ENCODE measurements around the gene IL18BP. TPM values are rescaled to one million over a fixed set of nuclear protein-coding genes. Genes with fewer than 3 reads are reported as not detected.
A peak's percentile ranks its signal among the peaks of the same experiment; 100 is the strongest.

The IL18BP gene
- total and polyA plus RNA-seq, 2 donors (not counting 1 experiment from before 2014, with no cell fraction given) = 25.9 to 37.3 TPM

DNA sequence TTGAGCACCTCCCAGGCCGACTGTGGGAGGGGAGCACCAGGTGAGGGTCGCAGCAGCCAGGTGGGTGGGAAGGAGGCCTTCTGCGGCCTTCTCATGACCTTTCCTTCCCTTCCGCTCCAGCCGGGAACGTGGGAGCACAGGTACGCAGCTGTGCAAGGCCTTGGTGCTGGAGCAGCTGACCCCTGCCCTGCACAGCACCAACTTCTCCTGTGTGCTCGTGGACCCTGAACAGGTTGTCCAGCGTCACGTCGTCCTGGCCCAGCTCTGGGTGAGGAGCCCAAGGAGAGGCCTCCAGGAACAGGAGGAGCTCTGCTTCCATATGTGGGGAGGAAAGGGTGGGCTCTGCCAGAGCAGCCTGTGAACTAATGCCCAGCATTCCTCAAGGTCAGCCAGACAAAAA lies 2.6 kb downstream of the IL18BP start:
- TF ChIP-seq EZH2 (IDR thresholded peaks at IDR 0.05; ENCODE audit: borderline replicate concordance, insufficient read depth, low read depth, low read length, poor library complexity, severe bottlenecking) = no peak
- TF ChIP-seq, protein P1, sequence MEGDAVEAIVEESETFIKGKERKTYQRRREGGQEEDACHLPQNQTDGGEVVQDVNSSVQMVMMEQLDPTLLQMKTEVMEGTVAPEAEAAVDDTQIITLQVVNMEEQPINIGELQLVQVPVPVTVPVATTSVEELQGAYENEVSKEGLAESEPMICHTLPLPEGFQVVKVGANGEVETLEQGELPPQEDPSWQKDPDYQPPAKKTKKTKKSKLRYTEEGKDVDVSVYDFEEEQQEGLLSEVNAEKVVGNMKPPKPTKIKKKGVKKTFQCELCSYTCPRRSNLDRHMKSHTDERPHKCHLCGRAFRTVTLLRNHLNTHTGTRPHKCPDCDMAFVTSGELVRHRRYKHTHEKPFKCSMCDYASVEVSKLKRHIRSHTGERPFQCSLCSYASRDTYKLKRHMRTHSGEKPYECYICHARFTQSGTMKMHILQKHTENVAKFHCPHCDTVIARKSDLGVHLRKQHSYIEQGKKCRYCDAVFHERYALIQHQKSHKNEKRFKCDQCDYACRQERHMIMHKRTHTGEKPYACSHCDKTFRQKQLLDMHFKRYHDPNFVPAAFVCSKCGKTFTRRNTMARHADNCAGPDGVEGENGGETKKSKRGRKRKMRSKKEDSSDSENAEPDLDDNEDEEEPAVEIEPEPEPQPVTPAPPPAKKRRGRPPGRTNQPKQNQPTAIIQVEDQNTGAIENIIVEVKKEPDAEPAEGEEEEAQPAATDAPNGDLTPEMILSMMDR (IDR thresholded peaks at IDR 0.05) = no peak
- no peak for DNase-seq
- H3K4me2 ChIP-seq (replicated peaks; ENCODE audit: low read depth, low read length, poor library complexity, severe bottlenecking) = no peak overlapping the region
- no peak for ATAC-seq (ENCODE audit: low read depth)
- no peak overlapping the region for H3K9ac ChIP-seq (ENCODE audit: low read length)
- no peak overlapping the region for H3K4me3 ChIP-seq (ENCODE audit: control extremely low read depth in 1 of 5, extremely low read depth in 1 of 5, insufficient read depth in 1 of 5, low read depth in 2 of 5, low read length in 4 of 5)
- H2AFZ ChIP-seq (ENCODE audit: insufficient read depth, low read depth, low read length, poor library complexity, severe bottlenecking) = no peak overlapping the region
- POLR2A ChIA-PET = interaction anchor here (0.6 kb wide), 1 partner anchor 16 kb away, joined by 9 read pairs; no protein-coding TSS in a partner anchor
- intact Hi-C loops (cut with micrococcal nuclease) = no loop called here
- H3K9me3 ChIP-seq (ENCODE audit: control extremely low read depth in 1 of 3, control insufficient read depth in 2 of 3, insufficient read depth in 1 of 3, low read length in 2 of 3) = no peaks in the 10 kb centered on the region
- peaks cover 38% of the 10 kb centered on the region for H3K4me1 Mint-ChIP-seq
- CTCF ChIA-PET = interaction anchor here (2.0 kb wide), 1 partner anchor 9 kb away, joined by 4 read pairs; no protein-coding TSS in a partner anchor
- peaks cover 0 to 56% of the 10 kb centered on the region in 2 experiments for H3K36me3 ChIP-seq (replicated peaks in 1 of 2; ENCODE audit: control extremely low read depth in 1 of 2, control insufficient read depth in 1 of 2, extremely low read depth in 1 of 2, insufficient read depth in 2 of 2, low read length in 1 of 2)
- no peak overlapping the region for H3K27ac ChIP-seq (ENCODE audit: low read length in 2 of 2)
- H3K27me3 Mint-ChIP-seq = no peaks in the 10 kb centered on the region
- H4K20me1 ChIP-seq (ENCODE audit: control insufficient read depth, insufficient read depth, low read length, poor library complexity, severe bottlenecking) = peaks cover 10% of the 10 kb centered on the region
- peak overlapping the region; percentile 15 for H3K27ac Mint-ChIP-seq
- peaks cover 18 to 33% of the 10 kb centered on the region in 2 donors for H3K4me1 ChIP-seq (ENCODE audit: control insufficient read depth in 2 of 2, insufficient read depth in 2 of 2, low read length in 2 of 2)
- H3K79me2 ChIP-seq (ENCODE audit: control insufficient read depth, insufficient read depth, low read length) = peaks cover 15% of the 10 kb centered on the region
- 96% methylated on average over 11 of the region's 11 CpGs for WGBS (ENCODE audit: insufficient coverage)
- H3K9me3 Mint-ChIP-seq (ENCODE audit: insufficient read depth) = no peaks in the 10 kb centered on the region
- no peaks in the 10 kb centered on the region for H3K27me3 ChIP-seq (replicated peaks in 1 of 4; ENCODE audit: control extremely low read depth in 1 of 4, control insufficient read depth in 3 of 4, insufficient read depth in 4 of 4, low read length in 3 of 4)
- H3K4me3 Mint-ChIP-seq = no peak overlapping the region

DNA sequence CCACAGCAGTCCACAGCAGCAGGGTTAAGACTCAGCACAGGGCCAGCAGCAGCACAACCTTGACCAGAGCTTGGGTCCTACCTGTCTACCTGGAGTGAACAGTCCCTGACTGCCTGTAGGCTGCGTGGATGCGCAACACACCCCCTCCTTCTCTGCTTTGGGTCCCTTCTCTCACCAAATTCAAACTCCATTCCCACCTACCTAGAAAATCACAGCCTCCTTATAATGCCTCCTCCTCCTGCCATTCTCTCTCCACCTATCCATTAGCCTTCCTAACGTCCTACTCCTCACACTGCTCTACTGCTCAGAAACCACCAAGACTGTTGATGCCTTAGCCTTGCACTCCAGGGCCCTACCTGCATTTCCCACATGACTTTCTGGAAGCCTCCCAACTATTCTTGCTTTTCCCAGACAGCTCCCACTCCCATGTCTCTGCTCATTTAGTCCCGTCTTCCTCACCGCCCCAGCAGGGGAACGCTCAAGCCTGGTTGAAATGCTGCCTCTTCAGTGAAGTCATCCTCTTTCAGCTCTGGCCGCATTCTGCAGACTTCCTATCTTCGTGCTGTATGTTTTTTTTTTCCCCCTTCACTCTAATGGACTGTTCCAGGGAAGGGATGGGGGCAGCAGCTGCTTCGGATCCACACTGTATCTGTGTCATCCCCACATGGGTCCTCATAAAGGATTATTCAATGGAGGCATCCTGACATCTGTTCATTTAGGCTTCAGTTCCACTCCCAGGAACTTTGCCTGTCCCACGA lies 3.3 kb downstream of the IL18BP start:
- POLR2A ChIA-PET = no interaction called here
- CTCF ChIA-PET = interaction anchor here (0.9 to 2.0 kb wide), 3 partner anchors 10 to 89 kb away, joined by 3 to 5 read pairs (median 4); no protein-coding TSS in a partner anchor

More for the DNA sequence above, 3.3 kb downstream of the IL18BP start:
- Histone ChIP-seq H3K36me3 (replicated peaks in 1 of 2; ENCODE audit: control extremely low read depth in 1 of 2, control insufficient read depth in 1 of 2, extremely low read depth in 1 of 2, insufficient read depth in 2 of 2, low read length in 1 of 2) (peaks cover 2 to 64% of the 10 kb centered on the region in 2 experiments), H3K9me3 (ENCODE audit: control extremely low read depth in 1 of 3, control insufficient read depth in 2 of 3, insufficient read depth in 1 of 3, low read length in 2 of 3) (no peaks in the 10 kb centered on the region), H2AFZ (ENCODE audit: insufficient read depth, low read depth, low read length, poor library complexity, severe bottlenecking) (no peak overlapping the region), H3K4me3 (ENCODE audit: control extremely low read depth in 1 of 5, extremely low read depth in 1 of 5, insufficient read depth in 1 of 5, low read depth in 2 of 5, low read length in 4 of 5) (no peak overlapping the region), H3K4me1 (ENCODE audit: control insufficient read depth in 2 of 2, insufficient read depth in 2 of 2, low read length in 2 of 2) (peaks cover 18 to 29% of the 10 kb centered on the region in 2 donors), H3K4me2 (replicated peaks; ENCODE audit: low read depth, low read length, poor library complexity, severe bottlenecking) (no peak overlapping the region), H3K27me3 (replicated peaks in 1 of 4; ENCODE audit: control extremely low read depth in 1 of 4, control insufficient read depth in 3 of 4, insufficient read depth in 4 of 4, low read length in 3 of 4) (no peaks in the 10 kb centered on the region), H3K9ac (ENCODE audit: low read length) (no peak overlapping the region), H3K79me2 (ENCODE audit: control insufficient read depth, insufficient read depth, low read length) (peaks cover 15% of the 10 kb centered on the region), H3K27ac (ENCODE audit: low read length in 2 of 2) (peak overlapping the region in 1 of 2 donors; percentile 4), H4K20me1 (ENCODE audit: control insufficient read depth, insufficient read depth, low read length, poor library complexity, severe bottlenecking) (peaks cover 10% of the 10 kb centered on the region)
- H3K4me1 Mint-ChIP-seq = peaks cover 33% of the 10 kb centered on the region
- intact Hi-C loops (cut with micrococcal nuclease) = no loop called here
- TF ChIP-seq EZH2 (IDR thresholded peaks at IDR 0.05; ENCODE audit: borderline replicate concordance, insufficient read depth, low read depth, low read length, poor library complexity, severe bottlenecking) = no peak
- TF ChIP-seq, protein P1 (IDR thresholded peaks at IDR 0.05) = no peak
- 100% methylated on average over 4 of the region's 10 CpGs for WGBS (ENCODE audit: insufficient coverage)
- ATAC-seq (ENCODE audit: low read depth) = no peak
- H3K9me3 Mint-ChIP-seq (ENCODE audit: insufficient read depth) = no peaks in the 10 kb centered on the region
- no peaks in the 10 kb centered on the region for H3K27me3 Mint-ChIP-seq
- peak overlapping the region; percentile 74 for H3K27ac Mint-ChIP-seq
- no peak for DNase-seq
- H3K4me3 Mint-ChIP-seq = no peak overlapping the region

All from B cell (primary cell).